ENCODE data around the gene XYLT1. TPM values are rescaled to one million over a fixed set of nuclear protein-coding genes. Genes with fewer than 3 reads are reported as not detected.

Gene XYLT1
- total and polyA plus RNA-seq, 9 of the 15 experiments (the other 6 are each of a cell fraction or from before 2014, with no cell fraction given), result 0.03 to 0.09 (median 0.08) TPM; not detected in 6

DNA sequence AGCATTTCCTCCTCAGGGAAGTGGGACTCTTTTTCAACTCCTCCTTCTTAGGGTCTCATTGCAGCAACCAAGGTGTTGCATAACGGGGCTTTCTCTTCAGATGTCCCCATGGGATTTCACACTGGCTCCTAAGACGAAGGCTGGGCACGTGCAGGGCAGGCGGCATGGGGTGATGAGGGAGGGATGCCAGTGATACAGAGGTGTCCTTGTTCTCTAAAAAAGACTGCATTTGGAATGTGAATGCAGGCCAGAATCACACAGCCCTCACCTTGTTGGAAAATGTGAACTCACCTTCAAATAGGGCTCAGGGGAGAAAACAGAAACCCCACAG is 105.6 kb downstream of the XYLT1 start:
- Histone ChIP-seq H3K27ac (ENCODE audit: extremely low read depth, low read depth, low read length) (no peak overlapping the region), H3K79me2 (ENCODE audit: control insufficient read depth, insufficient read depth, low read length) (no peaks in the 10 kb centered on the region), H3K4me1 (replicated peaks in 1 of 2; ENCODE audit: control insufficient read depth in 2 of 2, insufficient read depth in 2 of 2, low read length in 2 of 2) (no peaks in the 10 kb centered on the region), H3K9me3 (replicated peaks; ENCODE audit: control insufficient read depth, insufficient read depth, low read depth, low read length) (no peaks in the 10 kb centered on the region), H3K4me3 (no peak overlapping the region), H4K20me1 (replicated peaks; ENCODE audit: control insufficient read depth, insufficient read depth, low read length) (peaks cover 3% of the 10 kb centered on the region; the same call in 1 of the 2 replicates), H3K9me1 (ENCODE audit: control insufficient read depth, insufficient read depth, low read length) (no peaks in the 10 kb centered on the region), H2AFZ (ENCODE audit: low read depth, low read length) (no peak overlapping the region), H3K36me3 (ENCODE audit: control insufficient read depth, insufficient read depth, low read length) (no peaks in the 10 kb centered on the region), H3K27me3 (ENCODE audit: control insufficient read depth in 2 of 2, insufficient read depth in 2 of 2, low read length in 2 of 2) (peaks cover 11 to 45% of the 10 kb centered on the region in 2 experiments; a peak in 3 of 5 replicates), H3K9ac (ENCODE audit: insufficient read depth in 1 of 2, low read depth in 2 of 2, low read length in 2 of 2) (no peak overlapping the region), H3K4me2 (ENCODE audit: insufficient read depth, low read length) (no peak overlapping the region)
- FAIRE-seq, result no peak
- ChIA-PET CTCF (ENCODE audit: low intra/inter-chr PET ratio) (no interaction called here), POLR2A (no interaction called here)
- WGBS (ENCODE audit: insufficient coverage, low coverage, missing lambda C conversion rate), result 0% methylated on average over 4 of the region's 4 CpGs
- no peak for DNase-seq (ENCODE audit: extremely low read depth in 1 of 4, low spot score in 3 of 4)
- in situ Hi-C loops (cut with MboI) (no loop called here), intact Hi-C loops (cut with micrococcal nuclease) (no loop called here)
- BruUV-seq (replicated peaks), result no TSS peak
- ATAC-seq, result no peak
- TF ChIP-seq, protein P1, sequence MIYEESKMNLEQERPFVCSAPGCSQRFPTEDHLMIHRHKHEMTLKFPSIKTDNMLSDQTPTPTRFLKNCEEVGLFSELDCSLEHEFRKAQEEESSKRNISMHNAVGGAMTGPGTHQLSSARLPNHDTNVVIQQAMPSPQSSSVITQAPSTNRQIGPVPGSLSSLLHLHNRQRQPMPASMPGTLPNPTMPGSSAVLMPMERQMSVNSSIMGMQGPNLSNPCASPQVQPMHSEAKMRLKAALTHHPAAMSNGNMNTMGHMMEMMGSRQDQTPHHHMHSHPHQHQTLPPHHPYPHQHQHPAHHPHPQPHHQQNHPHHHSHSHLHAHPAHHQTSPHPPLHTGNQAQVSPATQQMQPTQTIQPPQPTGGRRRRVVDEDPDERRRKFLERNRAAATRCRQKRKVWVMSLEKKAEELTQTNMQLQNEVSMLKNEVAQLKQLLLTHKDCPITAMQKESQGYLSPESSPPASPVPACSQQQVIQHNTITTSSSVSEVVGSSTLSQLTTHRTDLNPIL (CRISPR knock-in tag; IDR thresholded peaks at IDR 0.05), result no peak
- no peak for TF ChIP-seq SIN3A (IDR thresholded peaks at IDR 0.05; ENCODE audit: borderline replicate concordance in 2 of 2, control insufficient read depth in 1 of 2, low read depth in 2 of 2, low read length in 2 of 2)
- TF ChIP-seq JUND (IDR thresholded peaks at IDR 0.05; ENCODE audit: borderline replicate concordance, low read depth, low read length), result no peak
- no peak for TF ChIP-seq JUND (tag; IDR thresholded peaks at IDR 0.05; ENCODE audit: borderline replicate concordance, low read depth, low read length)
- no peak for TF ChIP-seq ZNF12 (CRISPR knock-in tag; IDR thresholded peaks at IDR 0.05)
- no peak for TF ChIP-seq PTTG1 (tag; IDR thresholded peaks at IDR 0.05; ENCODE audit: low read depth)
- TF ChIP-seq, protein P2, sequence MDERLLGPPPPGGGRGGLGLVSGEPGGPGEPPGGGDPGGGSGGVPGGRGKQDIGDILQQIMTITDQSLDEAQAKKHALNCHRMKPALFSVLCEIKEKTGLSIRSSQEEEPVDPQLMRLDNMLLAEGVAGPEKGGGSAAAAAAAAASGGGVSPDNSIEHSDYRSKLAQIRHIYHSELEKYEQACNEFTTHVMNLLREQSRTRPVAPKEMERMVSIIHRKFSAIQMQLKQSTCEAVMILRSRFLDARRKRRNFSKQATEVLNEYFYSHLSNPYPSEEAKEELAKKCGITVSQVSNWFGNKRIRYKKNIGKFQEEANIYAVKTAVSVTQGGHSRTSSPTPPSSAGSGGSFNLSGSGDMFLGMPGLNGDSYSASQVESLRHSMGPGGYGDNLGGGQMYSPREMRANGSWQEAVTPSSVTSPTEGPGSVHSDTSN (CRISPR knock-in tag; IDR thresholded peaks at IDR 0.05; ENCODE audit: low read depth), result no peak
- TF ChIP-seq, protein P2 (tag; conservative IDR thresholded peaks at IDR 0.05; ENCODE audit: low read depth), result no peak
- TF ChIP-seq, protein P3, sequence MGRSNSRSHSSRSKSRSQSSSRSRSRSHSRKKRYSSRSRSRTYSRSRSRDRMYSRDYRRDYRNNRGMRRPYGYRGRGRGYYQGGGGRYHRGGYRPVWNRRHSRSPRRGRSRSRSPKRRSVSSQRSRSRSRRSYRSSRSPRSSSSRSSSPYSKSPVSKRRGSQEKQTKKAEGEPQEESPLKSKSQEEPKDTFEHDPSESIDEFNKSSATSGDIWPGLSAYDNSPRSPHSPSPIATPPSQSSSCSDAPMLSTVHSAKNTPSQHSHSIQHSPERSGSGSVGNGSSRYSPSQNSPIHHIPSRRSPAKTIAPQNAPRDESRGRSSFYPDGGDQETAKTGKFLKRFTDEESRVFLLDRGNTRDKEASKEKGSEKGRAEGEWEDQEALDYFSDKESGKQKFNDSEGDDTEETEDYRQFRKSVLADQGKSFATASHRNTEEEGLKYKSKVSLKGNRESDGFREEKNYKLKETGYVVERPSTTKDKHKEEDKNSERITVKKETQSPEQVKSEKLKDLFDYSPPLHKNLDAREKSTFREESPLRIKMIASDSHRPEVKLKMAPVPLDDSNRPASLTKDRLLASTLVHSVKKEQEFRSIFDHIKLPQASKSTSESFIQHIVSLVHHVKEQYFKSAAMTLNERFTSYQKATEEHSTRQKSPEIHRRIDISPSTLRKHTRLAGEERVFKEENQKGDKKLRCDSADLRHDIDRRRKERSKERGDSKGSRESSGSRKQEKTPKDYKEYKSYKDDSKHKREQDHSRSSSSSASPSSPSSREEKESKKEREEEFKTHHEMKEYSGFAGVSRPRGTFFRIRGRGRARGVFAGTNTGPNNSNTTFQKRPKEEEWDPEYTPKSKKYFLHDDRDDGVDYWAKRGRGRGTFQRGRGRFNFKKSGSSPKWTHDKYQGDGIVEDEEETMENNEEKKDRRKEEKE (IDR thresholded peaks at IDR 0.05; ENCODE audit: borderline replicate concordance in 1 of 2, control insufficient read depth in 1 of 2, low read depth in 2 of 2, low read length in 1 of 2), result no peak
- no peak for TF ChIP-seq PHF8 (IDR thresholded peaks at IDR 0.05; ENCODE audit: borderline replicate concordance, low read length)
- no peak for TF ChIP-seq HSF4 (CRISPR knock-in tag; IDR thresholded peaks at IDR 0.05; ENCODE audit: borderline replicate concordance)
- TF ChIP-seq RFX1 (IDR thresholded peaks at IDR 0.05), result no peak
- TF ChIP-seq CEBPG (CRISPR knock-in tag; IDR thresholded peaks at IDR 0.05), result no peak
- TF ChIP-seq CEBPG (tag; conservative IDR thresholded peaks at IDR 0.05 in 1 of 2, IDR thresholded peaks at IDR 0.05 in 1 of 2), result no peak
- no peak for TF ChIP-seq ZNF165 (CRISPR knock-in tag; IDR thresholded peaks at IDR 0.05; ENCODE audit: borderline replicate concordance)

Data from K562 (cell line).